Memory B cell (primary cell): ENCODE measurements around the gene CUX1.
A peak's percentile ranks its signal among the peaks of the same experiment; 100 is the strongest.
"Not testable (repeated sequence)": the region's sequence is repeated elsewhere in the genome, so short reads cannot be mapped to it uniquely, and the experiment has no call there.

Experiments used
- ATAC-seq: fragments of 150-1000 bp; cut with Tn5 transposase; 2 replicates; pipeline ENCODE4 v1.10.0; 2021; ENCODE audit warnings: low read depth, mild to moderate bottlenecking, moderate library complexity
- DNase-seq, 2 donors: peaks; one replicate each; pipeline ENCODE4 v3.0.0; 2022; ENCODE audit warnings: low spot score in 2 of 2
- H3K27ac Mint-ChIP-seq: one replicate; pipeline ENCODE4 v1.8.0; 2022; ENCODE audit warnings: mild to moderate bottlenecking, moderate library complexity, mixed read lengths
- H3K27me3 Mint-ChIP-seq: one replicate; pipeline ENCODE4 v1.8.0; 2022; ENCODE audit warnings: mixed read lengths
- H3K36me3 Mint-ChIP-seq: one replicate; pipeline ENCODE4 v1.8.0; 2022; ENCODE audit warnings: mild to moderate bottlenecking, mixed read lengths
- H3K4me1 Mint-ChIP-seq: one replicate; pipeline ENCODE4 v1.8.0; 2022; ENCODE audit warnings: mixed read lengths
- H3K4me3 Mint-ChIP-seq: one replicate; pipeline ENCODE4 v1.8.0; 2022; ENCODE audit warnings: mild to moderate bottlenecking, moderate library complexity, mixed read lengths
- H3K9me3 Mint-ChIP-seq: one replicate; pipeline ENCODE4 v1.8.0; 2022; ENCODE audit warnings: mixed read lengths

The CUX1 gene

DNA sequence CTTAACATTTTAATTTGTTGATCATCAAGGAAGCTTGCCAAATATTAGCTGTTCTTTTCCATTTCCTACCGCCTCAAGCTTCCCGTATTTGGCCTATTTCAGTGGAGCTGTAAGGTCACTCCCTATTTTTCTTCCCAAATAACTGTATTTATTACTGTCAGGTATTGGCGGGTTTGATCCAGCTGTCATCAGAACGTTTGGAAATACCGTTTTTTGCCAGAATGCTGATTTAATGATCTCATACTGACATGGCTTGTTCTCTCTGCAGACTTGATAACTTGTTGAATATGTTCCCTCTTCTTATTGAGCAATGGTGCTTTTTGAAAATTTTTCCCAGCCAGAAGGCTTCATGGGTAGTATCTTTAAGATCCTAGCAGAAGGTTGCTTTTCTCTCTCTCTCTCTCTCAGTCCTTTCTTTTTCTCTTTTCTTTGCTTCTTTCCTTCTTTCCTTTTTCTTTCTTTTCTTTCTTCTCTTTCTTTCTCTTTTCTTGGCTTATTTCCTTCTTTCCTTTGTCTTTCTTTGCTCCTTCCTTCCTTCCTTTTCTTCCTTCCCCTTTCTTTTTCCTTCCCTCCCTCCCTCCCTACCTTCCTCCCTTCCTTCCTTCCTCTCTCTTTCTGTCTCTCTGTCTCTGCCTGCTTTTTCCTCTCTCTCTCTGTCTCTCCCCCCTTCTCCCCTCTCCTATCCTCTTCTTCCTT is 42.1 kb downstream of the CUX1 start:
- Mint-ChIP-seq H3K27me3 (no peaks in the 10 kb centered on the region), H3K4me1 (peaks cover 39% of the 10 kb centered on the region), H3K27ac (peak overlapping the region; percentile 80), H3K4me3 (no peak overlapping the region), H3K9me3 (no peaks in the 10 kb centered on the region), H3K36me3 (peaks cover 2% of the 10 kb centered on the region)
- DNase-seq = no peak
- ATAC-seq = no peak

DNA sequence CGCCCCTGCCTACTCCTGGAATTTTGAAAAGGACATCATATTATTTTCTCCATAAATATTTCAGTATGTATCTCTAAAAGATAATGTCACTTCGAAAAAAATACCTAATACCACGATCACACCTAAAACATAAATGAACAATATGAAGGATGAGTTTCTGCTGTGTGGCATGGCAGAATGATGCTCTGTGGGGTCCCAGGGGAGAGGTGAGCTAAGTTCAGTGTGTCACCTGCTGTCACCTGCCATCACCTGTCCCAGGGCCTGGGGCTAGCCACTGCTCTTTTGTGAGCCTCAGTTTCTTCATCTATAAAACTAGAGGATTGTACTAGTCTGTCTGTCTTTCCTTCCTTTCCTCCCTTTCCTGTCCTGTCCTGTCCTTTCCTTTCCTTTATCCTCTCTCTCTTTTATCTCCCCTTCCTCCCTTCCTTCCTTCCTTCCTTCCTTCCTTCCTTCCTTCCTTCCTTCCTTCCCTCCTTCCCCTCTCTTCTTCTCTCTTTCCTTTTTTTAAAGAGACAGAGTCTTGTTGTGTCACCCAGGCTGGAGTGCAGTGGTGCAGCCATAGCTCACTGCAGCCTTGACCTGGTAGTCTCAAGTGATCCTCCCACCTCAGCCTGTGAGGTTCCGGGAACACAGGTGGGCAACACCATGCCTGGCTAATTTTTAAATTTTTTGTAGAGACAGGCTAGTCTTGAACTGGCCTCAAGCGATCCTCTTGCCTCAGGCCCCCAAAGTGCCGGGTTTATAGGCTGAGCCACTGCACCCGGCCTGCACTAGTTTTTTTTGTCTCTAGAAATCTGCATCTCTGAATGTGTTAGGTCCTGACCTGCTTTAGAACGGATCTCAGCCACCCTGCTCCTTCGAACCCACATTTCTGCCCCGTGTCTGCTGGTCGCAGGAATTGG is 43.1 kb downstream of the CUX1 start:
- Mint-ChIP-seq H3K9me3 (no peaks in the 10 kb centered on the region), H3K4me1 (peaks cover 40% of the 10 kb centered on the region), H3K27ac (peak overlapping the region; percentile 80), H3K4me3 (peak overlapping the region; percentile 21), H3K27me3 (no peaks in the 10 kb centered on the region), H3K36me3 (peaks cover under 1% of the 10 kb centered on the region)
- ATAC-seq (no peak), DNase-seq (no peak)

DNA sequence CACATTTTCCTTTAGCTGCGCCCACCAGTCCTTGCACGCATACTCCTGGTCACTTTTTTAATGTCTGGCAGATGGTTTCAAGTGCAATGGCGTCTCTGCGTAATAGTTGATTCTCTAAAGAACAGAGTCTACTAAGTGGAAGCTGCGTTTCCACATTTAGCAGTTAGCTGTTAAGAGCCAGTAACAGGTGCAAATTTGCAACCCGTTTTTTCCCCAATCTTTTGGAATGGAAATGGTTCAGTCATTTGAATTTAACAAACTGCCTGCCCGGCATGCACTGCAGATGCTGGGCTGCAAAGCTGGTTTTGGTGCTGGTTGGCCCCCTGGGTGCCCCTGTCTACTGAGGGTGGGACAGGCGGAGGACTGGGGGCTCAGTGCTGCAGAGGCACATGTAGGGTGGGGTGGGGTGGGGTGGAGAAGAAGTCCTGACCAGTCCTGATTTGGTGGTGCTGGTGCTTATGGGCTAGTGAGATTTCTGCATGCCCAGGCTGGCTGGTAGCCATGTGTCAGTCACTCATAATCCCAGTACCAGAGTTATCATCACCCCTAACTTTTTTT is 43.9 kb downstream of the CUX1 start:
- Mint-ChIP-seq H3K36me3 (peaks cover 3% of the 10 kb centered on the region), H3K27me3 (no peaks in the 10 kb centered on the region), H3K4me1 (peaks cover 39% of the 10 kb centered on the region), H3K9me3 (no peaks in the 10 kb centered on the region), H3K4me3 (peak overlapping the region; percentile 21), H3K27ac (peak overlapping the region; percentile 72)
- no peak for DNase-seq
- no peak for ATAC-seq

DNA sequence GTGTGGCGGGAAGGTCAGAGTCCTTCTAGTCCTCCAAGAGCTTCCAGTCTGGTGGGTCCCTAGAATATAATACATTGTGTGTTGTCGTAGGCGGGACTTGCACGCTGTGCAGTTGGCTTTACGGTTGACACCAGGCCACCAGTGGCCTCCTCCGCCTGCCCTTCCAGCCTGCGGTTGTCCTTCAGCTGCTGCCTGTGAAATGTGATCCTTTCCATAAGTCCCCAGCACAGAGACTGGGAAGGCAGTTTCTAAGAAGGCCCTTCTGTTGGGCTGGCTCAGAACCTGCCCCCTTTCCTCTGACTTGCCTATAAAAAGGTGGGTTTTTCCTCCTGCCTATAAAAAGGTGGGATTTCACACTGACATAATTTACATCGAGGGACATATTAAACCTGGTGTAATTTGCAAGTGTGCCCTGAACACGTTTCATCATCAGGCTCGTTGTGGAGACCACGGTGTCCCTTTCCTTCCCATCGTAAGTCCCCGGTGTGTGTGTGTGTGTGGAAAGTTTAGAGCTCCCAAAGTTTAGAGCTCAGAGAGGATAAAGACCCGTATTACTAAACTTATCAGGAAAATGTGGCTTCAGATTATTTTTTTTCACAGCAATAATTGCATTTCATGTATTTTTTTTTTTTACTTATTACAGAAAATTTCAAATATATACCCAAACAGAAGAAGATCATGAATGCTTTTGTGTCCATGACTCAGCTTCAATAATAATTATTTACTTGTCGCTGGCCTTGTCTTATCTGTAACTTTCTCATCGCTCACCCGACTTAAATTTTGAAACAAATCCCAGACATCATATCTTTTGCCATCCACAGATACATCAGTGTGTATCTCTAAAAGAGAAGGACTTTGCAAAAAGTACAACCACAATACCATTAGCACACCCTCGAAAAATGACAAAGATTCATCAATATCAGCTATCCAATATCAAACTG is 45.1 kb downstream of the CUX1 start:
- H3K27me3 Mint-ChIP-seq = no peaks in the 10 kb centered on the region
- no peaks in the 10 kb centered on the region for H3K9me3 Mint-ChIP-seq
- DNase-seq (no peak), ATAC-seq (no peak)
- H3K36me3 Mint-ChIP-seq = peaks cover 3% of the 10 kb centered on the region
- no peak overlapping the region for H3K27ac Mint-ChIP-seq
- no peak overlapping the region for H3K4me3 Mint-ChIP-seq
- peaks cover 29% of the 10 kb centered on the region for H3K4me1 Mint-ChIP-seq

- Mint-ChIP-seq H3K4me3 (no peak overlapping the region), H3K9me3 (no peaks in the 10 kb centered on the region), H3K27ac (no peak overlapping the region), H3K27me3 (no peaks in the 10 kb centered on the region), H3K4me1 (peaks cover 29% of the 10 kb centered on the region), H3K36me3 (peaks cover 5% of the 10 kb centered on the region)
- ATAC-seq (no peak), DNase-seq (no peak)
These were observed 46.2 kb downstream of the CUX1 start for GRCh38 chr7:101863598-101863997.

GRCh38 chr7:101864039-101864438 is 46.6 kb downstream of the CUX1 start:
- ATAC-seq (no peak), DNase-seq (no peak)
- H3K4me3 Mint-ChIP-seq = no peak overlapping the region
- peaks cover 33% of the 10 kb centered on the region for H3K4me1 Mint-ChIP-seq
- H3K27me3 Mint-ChIP-seq = no peaks in the 10 kb centered on the region
- H3K27ac Mint-ChIP-seq = no peak overlapping the region
- H3K9me3 Mint-ChIP-seq = no peaks in the 10 kb centered on the region
- H3K36me3 Mint-ChIP-seq = peaks cover 6% of the 10 kb centered on the region

DNA sequence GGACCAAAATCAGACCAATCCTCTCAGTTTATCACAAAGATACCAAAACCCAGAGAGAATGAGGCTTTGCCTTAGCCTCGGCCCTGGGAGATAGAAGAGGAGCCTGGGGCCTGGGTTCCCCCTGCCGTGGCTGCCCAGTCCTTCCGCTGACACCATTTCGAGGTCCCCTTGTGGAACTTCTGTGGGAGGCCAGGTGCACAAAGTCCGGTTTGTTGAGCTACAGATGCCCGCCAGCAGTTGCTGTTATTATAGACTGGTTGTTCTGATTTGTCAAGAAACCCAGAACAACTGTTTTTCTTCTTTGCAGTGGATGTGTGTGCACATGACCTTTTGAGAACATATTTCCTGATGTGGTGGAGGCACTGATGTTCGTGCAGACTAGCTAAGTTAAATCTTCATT is 47.6 kb downstream of the CUX1 start:
- peaks cover 6% of the 10 kb centered on the region for H3K36me3 Mint-ChIP-seq
- H3K9me3 Mint-ChIP-seq = no peaks in the 10 kb centered on the region
- DNase-seq (no peak), ATAC-seq (no peak)
- no peak overlapping the region for H3K4me3 Mint-ChIP-seq
- H3K27me3 Mint-ChIP-seq = no peaks in the 10 kb centered on the region
- H3K27ac Mint-ChIP-seq = no peak overlapping the region
- H3K4me1 Mint-ChIP-seq = peaks cover 35% of the 10 kb centered on the region

- DNase-seq (no peak), ATAC-seq (no peak)
- Mint-ChIP-seq H3K27ac (no peak overlapping the region), H3K4me1 (peaks cover 35% of the 10 kb centered on the region), H3K4me3 (no peak overlapping the region), H3K9me3 (no peaks in the 10 kb centered on the region), H3K36me3 (peaks cover 6% of the 10 kb centered on the region), H3K27me3 (no peaks in the 10 kb centered on the region)
These were observed 48.0 kb downstream of the CUX1 start for GRCh38 chr7:101865455-101865854.

DNA sequence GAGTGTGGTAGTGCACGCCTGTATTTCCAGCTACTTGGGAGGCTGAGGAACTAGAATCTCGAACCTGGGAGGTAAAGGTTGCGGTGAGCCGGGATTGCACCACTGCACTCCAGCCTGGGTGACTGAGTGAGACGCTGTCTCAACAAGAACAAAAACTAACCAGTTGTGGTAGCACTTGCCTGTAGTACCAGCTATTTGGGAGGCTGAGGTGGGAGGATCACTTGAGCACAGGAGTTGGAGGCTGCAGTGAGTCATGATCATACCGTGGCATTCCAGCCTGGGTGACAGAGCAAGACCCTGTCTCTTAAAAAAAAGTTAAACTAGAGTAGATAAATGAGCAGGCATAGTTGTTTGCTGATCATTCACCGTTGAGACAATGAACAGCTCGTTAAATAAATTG is 48.9 kb downstream of the CUX1 start:
- peaks cover 6% of the 10 kb centered on the region for H3K36me3 Mint-ChIP-seq
- no peaks in the 10 kb centered on the region for H3K9me3 Mint-ChIP-seq
- no peaks in the 10 kb centered on the region for H3K27me3 Mint-ChIP-seq
- H3K4me1 Mint-ChIP-seq = peaks cover 32% of the 10 kb centered on the region
- no peak overlapping the region for H3K4me3 Mint-ChIP-seq
- H3K27ac Mint-ChIP-seq = no peak overlapping the region
- DNase-seq (no peak), ATAC-seq (no peak)

DNA sequence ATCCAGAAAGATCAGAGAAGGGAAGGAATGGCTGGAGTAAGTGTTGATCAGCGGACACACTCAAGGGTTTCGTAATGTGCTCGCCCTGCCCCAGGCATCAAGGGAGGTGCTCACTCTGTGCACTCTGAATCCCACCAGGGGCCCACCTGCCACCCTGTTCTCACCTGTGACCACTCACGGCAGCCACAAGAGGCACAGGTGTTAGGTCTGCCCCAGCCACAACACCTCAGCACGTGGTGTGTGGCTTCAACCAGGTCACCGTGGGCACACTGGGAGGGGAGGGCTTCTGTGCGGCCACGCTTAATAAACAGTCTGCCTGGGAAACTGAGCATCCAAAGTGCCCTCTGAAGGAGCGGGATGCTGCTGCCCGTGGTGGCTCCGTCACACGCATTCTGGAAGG is 49.8 kb downstream of the CUX1 start:
- Mint-ChIP-seq H3K27me3 (no peaks in the 10 kb centered on the region), H3K36me3 (peaks cover 6% of the 10 kb centered on the region), H3K4me1 (peaks cover 34% of the 10 kb centered on the region), H3K4me3 (no peak overlapping the region), H3K27ac (no peak overlapping the region), H3K9me3 (no peaks in the 10 kb centered on the region)
- ATAC-seq (no peak), DNase-seq (no peak)

GRCh38 chr7:101867681-101868080 is 50.3 kb downstream of the CUX1 start:
- not testable (repeated sequence) for H3K27ac Mint-ChIP-seq, H3K27me3 Mint-ChIP-seq, DNase-seq, H3K36me3 Mint-ChIP-seq, H3K9me3 Mint-ChIP-seq, ATAC-seq, H3K4me3 Mint-ChIP-seq
- H3K4me1 Mint-ChIP-seq = peaks cover 34% of the 10 kb centered on the region

DNA sequence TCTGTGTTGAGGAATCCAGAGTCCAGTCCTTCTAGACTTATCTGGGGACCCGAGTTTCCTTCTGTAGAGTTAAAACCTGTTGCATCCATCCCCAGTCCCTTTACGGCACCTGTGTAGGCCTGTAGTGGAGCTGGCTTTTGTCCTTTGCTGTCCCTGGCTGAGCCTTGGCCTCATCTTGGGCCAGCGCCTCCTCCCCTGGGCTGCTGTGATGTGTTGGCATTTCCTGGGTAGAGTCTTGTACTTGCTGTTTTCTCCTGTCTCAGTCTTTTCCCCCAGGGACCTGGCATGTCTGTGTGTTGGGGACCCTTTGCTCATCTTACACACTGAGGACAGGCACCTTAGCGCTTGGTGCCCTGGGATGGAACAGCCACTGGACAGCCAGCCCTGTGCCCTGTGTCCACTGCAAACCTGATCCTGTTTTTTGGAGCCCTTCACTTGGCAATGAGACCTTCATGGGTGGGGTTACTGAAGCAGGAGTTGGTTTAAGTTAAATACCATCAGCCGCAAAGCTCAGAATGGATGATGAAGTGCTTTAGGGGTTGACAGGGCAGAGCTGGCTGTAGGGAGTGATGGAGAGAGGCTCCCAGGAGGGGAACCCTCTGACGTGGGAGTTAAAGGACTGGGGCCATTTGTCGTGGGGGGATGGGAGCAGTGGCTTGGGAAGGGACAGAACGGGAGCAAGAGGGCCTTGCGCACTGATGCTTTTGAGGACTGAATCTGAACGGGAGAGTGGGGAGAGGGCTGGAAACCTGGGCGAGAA is 50.9 kb downstream of the CUX1 start:
- Mint-ChIP-seq H3K4me1 (peaks cover 34% of the 10 kb centered on the region), H3K27ac (peak overlapping the region; percentile 58), H3K4me3 (no peak overlapping the region)

More for the DNA sequence above, 50.9 kb downstream of the CUX1 start:
- no peak for ATAC-seq
- Mint-ChIP-seq H3K27me3 (no peaks in the 10 kb centered on the region), H3K9me3 (no peaks in the 10 kb centered on the region), H3K36me3 (peaks cover 6% of the 10 kb centered on the region)
- no peak for DNase-seq
